Skeletal muscle satellite cell (primary cell): ENCODE data around the gene NLRP12. TPM values are rescaled to one million over a fixed set of nuclear protein-coding genes. Genes with fewer than 3 reads are reported as not detected.
"Not testable (repeated sequence)": the region's sequence is repeated elsewhere in the genome, so short reads cannot be mapped to it uniquely, and the experiment has no call there.

ENCODE experiments used
- H3K27me3 ChIP-seq: 2 replicates; pipeline ENCODE4 v1.7.0; 2013; ENCODE audit warnings: low read length; ENCODE audit not compliant: control insufficient read depth, insufficient read depth
- H3K36me3 ChIP-seq: 2 replicates; pipeline ENCODE4 v1.7.0; 2013; ENCODE audit warnings: mild to moderate bottlenecking, control low read depth, low read length; ENCODE audit not compliant: insufficient read depth
- H3K4me1 ChIP-seq: 2 replicates; pipeline ENCODE4 v1.7.0; 2013; ENCODE audit warnings: low read length; ENCODE audit not compliant: control insufficient read depth, insufficient read depth
- H3K4me2 ChIP-seq: 2 replicates; pipeline ENCODE4 v1.7.0; 2013; ENCODE audit warnings: mild to moderate bottlenecking, low read length
- H3K4me3 ChIP-seq: 2 replicates; pipeline ENCODE4 v1.7.0; 2013; ENCODE audit warnings: low read length
- H3K9ac ChIP-seq: 2 replicates; pipeline ENCODE4 v1.7.0; 2013; ENCODE audit warnings: mild to moderate bottlenecking, low read depth, low read length, moderate library complexity
- H3K9me3 ChIP-seq: replicated peaks from 2 replicates; pipeline ENCODE4 v1.7.0; 2013; ENCODE audit warnings: mild to moderate bottlenecking, control low read depth, low read length
- small RNA-seq: library from RNA; depleted of rRNA; stranded (forward); fragments of <200 nt; gene quantifications from one replicate; pipeline ENCODE3, GENCODE V24; 2012

The NLRP12 gene

GRCh38 chr19:53772943-53773342 is 51.2 kb downstream of the NLRP12 start:
- no peaks in the 10 kb centered on the region for H3K36me3 ChIP-seq
- no peak overlapping the region for H3K4me2 ChIP-seq
- H3K27me3 ChIP-seq, result no peaks in the 10 kb centered on the region
- H3K4me1 ChIP-seq, result no peaks in the 10 kb centered on the region
- no peaks in the 10 kb centered on the region for H3K9me3 ChIP-seq
- H3K4me3 ChIP-seq, result no peak overlapping the region
- H3K9ac ChIP-seq, result no peak overlapping the region

GRCh38 chr19:53771144-53771543 is 53.0 kb downstream of the NLRP12 start:
- Histone ChIP-seq H3K4me2 (no peak overlapping the region), H3K4me3 (no peak overlapping the region), H3K4me1 (no peaks in the 10 kb centered on the region), H3K27me3 (no peaks in the 10 kb centered on the region), H3K36me3 (no peaks in the 10 kb centered on the region), H3K9me3 (no peaks in the 10 kb centered on the region), H3K9ac (no peak overlapping the region)

- not testable (repeated sequence) for H3K4me3 ChIP-seq, H3K27me3 ChIP-seq, H3K4me1 ChIP-seq, H3K9me3 ChIP-seq, H3K9ac ChIP-seq, H3K36me3 ChIP-seq, H3K4me2 ChIP-seq
These were observed 54.3 kb downstream of the NLRP12 start for GRCh38 chr19:53769696-53770309.

GRCh38 chr19:53768401-53768800 is 55.7 kb downstream of the NLRP12 start:
- H3K27me3 ChIP-seq, result no peaks in the 10 kb centered on the region
- no peaks in the 10 kb centered on the region for H3K4me1 ChIP-seq
- no peak overlapping the region for H3K4me2 ChIP-seq
- no peak overlapping the region for H3K4me3 ChIP-seq
- no peak overlapping the region for H3K9ac ChIP-seq
- no peaks in the 10 kb centered on the region for H3K36me3 ChIP-seq
- H3K9me3 ChIP-seq, result no peaks in the 10 kb centered on the region

- not testable (repeated sequence) for H3K9ac ChIP-seq, H3K4me1 ChIP-seq, H3K4me3 ChIP-seq, H3K27me3 ChIP-seq, H3K36me3 ChIP-seq, H3K9me3 ChIP-seq, H3K4me2 ChIP-seq
These were observed 65.1 kb downstream of the NLRP12 start for GRCh38 chr19:53758991-53759390.

Small RNAs within 50 kb of the gene (small RNA-seq; reads per million reads assigned to genes)
- gene AC008753.1, result not detected
- gene MIR1283-2, result not detected
- not detected for gene MIR371A
- gene MIR372, result not detected
- not detected for gene MIR373
- not detected for gene MIR516A1
- gene MIR516A2, result not detected
- gene MIR519A1, result not detected
- gene MIR521-1, result not detected
- not detected for gene MIR527
- not detected for gene RNU6-1041P
- not detected for gene RNU6-165P
- not detected for gene RNU6-751P
- gene RNU6-982P, result not detected
